CD4-positive, alpha-beta T cell (primary cell): ENCODE results near the gene SKAP1. TPM values are rescaled to one million over a fixed set of nuclear protein-coding genes. Genes with fewer than 3 reads are reported as not detected.

Source experiments
- ATAC-seq: fragments of 200-7000 bp; cut with Tn5 transposase; one replicate; pipeline ENCODE4 v1.10.0; 2022; ENCODE audit warnings: mild to moderate bottlenecking; ENCODE audit not compliant: poor library complexity
- CTCF ChIA-PET: fragments of 350-600 bp; sonication (Branson Sonifier 250); formaldehyde crosslinking; loops from one replicate; lab custom pipeline; 2021; ENCODE audit warnings: antibody characterized with exemption, inconsistent platforms; lab: Charles Lee
- POLR2A ChIA-PET: fragments of 350-600 bp; sonication (Branson Sonifier 250); formaldehyde crosslinking; loops from one replicate; lab custom pipeline; 2021; ENCODE audit warnings: antibody characterized with exemption, inconsistent platforms; lab: Charles Lee
- DNase-seq, 14 experiments: peaks; one replicate each; pipeline ENCODE4 v3.0.0-alpha.2; 2013 to 2020; ENCODE audit warnings: mixed read lengths in 2 of 14
- H3K27ac ChIP-seq, 2 donors: one replicate each; pipeline versions ENCODE4 v1.5.1 to v1.7.0; 2013; ENCODE audit warnings: low read length in 2 of 2, low read depth in 1 of 2, mild to moderate bottlenecking in 1 of 2
- H3K27me3 ChIP-seq, 2 experiments: 1 replicate in 1 of 2; 2 replicates in 1 of 2; pipeline versions ENCODE4 v1.6.1 to v1.7.0; 2013; ENCODE audit warnings: low read length in 2 of 2, control low read depth in 1 of 2, mild to moderate bottlenecking in 1 of 2, moderate library complexity in 1 of 2; ENCODE audit not compliant: insufficient read depth in 2 of 2, control insufficient read depth in 1 of 2
- H3K36me3 ChIP-seq: one replicate; pipeline ENCODE4 v1.6.1; 2013; ENCODE audit warnings: low read length, control low read depth; ENCODE audit not compliant: insufficient read depth
- H3K4me1 ChIP-seq: one replicate; pipeline ENCODE4 v1.6.1; 2013; ENCODE audit warnings: low read length, control low read depth; ENCODE audit not compliant: insufficient read depth
- H3K4me3 ChIP-seq: one replicate; pipeline ENCODE4 v1.5.1; 2013; ENCODE audit warnings: mild to moderate bottlenecking, low read length, moderate library complexity
- H3K9me3 ChIP-seq, 2 experiments: 1 replicate in 1 of 2; 2 replicates in 1 of 2; pipeline versions ENCODE4 v1.6.1 to v1.7.0; 2013; ENCODE audit warnings: low read length in 2 of 2, mild to moderate bottlenecking in 2 of 2, control low read depth in 1 of 2, moderate library complexity in 1 of 2; ENCODE audit not compliant: control insufficient read depth in 1 of 2, insufficient read depth in 1 of 2
- H3K27ac Mint-ChIP-seq: one replicate; pipeline ENCODE4 v1.8.0; 2020; ENCODE audit warnings: mixed read lengths
- H3K27me3 Mint-ChIP-seq: one replicate; pipeline ENCODE4 v1.8.0; 2021; ENCODE audit warnings: mixed read lengths
- H3K36me3 Mint-ChIP-seq: one replicate; pipeline ENCODE4 v1.8.0; 2021; ENCODE audit warnings: low read depth, mixed read lengths
- H3K4me1 Mint-ChIP-seq: one replicate; pipeline ENCODE4 v1.8.0; 2021; ENCODE audit warnings: low read depth, mixed read lengths
- H3K4me3 Mint-ChIP-seq: one replicate; pipeline ENCODE4 v1.8.0; 2020; ENCODE audit warnings: mild to moderate bottlenecking, mixed read lengths
- H3K9me3 Mint-ChIP-seq: one replicate; pipeline ENCODE4 v1.8.0; 2020; ENCODE audit warnings: mixed read lengths
- intact Hi-C, 2 experiments: fragments of 100-400 bp; cut with DNase I in 1 of 2; cut with micrococcal nuclease in 1 of 2; formaldehyde crosslinking; loops; one replicate each; pipeline versions ENCODE4 v1.15.1 to v1.9.0; 2023 to 2025; cut with DNase I, micrococcal nuclease
- total RNA-seq, 174 experiments: library from RNA in 2 of 174; stranded (reverse) in 2 of 174; gene quantifications; one replicate each; pipeline ENCODE4 v1.2.3 and lab custom pipeline; 2021 to 2026
- TF ChIP-seq, protein P1 (sequence below): fragments of 200-600 bp; IDR thresholded peaks from one replicate; pipeline ENCODE4 v1.8.0; 2022; ENCODE audit warnings: antibody characterized with exemption, mild to moderate bottlenecking

The SKAP1 gene
- total RNA-seq, 2 experiments from 2014 or later: 92.0 to 95.1 TPM

DNA sequence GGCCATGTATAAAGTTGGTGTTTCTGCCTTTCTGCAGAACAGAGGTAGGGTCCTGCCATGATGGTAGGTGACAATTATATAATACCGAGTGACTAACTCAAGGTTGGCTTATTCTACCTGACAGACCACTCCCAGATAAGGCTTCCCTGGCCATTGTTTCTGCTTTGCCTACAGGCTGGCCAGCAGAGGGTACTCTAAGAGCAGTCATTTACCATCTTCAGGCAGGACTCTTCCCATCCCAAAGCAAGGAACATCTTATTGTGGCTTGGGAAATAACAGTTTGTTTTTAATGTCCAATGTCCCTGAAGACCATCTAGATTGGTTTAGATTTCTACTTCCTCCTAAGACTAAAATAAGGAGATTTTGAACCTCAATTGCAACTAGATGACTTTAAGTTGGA is 248.4 kb downstream of the SKAP1 start:
- peaks cover 93% of the 10 kb centered on the region for H3K36me3 Mint-ChIP-seq
- no peak for DNase-seq

DNA sequence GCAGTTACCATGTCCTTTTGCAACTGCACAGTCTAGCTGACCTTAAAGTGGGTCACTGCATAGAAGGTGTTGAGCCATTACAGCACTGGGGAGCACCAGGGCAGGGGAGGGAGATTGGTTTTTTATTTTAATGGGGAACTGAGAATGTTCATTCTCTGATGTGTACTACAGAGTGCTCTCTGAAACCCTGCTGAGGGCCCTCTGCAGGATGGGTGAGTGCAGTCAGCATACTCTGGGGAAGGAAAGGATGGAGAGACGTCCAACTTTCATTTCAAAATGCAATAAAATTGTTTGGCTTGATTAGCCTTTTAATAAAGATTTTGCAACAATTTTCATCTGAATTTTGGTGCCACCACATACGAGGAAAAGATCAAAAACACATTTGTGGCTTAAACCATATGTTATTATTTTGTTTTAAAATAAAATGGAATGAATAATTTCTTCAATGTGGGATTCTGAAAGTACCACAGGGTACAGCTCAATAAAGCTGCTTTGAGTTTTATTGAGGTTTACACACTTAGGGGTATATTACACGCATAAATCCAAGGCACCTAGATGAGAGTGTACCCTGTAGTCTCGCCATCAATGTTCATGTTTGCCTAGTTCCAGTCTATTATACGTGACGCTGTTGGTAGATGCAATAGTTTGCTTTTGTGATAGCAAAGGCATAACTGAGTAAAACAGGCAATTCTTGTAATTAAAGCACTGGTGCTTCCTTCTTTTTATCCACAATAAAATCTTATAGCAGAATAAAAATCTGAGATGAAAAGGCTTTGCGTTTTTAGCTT is 249.0 kb downstream of the SKAP1 start:
- DNase-seq (no peak), ATAC-seq (no peak)
- ChIA-PET CTCF (no interaction called here), POLR2A (no interaction called here)
- H3K9me3 Mint-ChIP-seq: no peaks in the 10 kb centered on the region
- H3K9me3 ChIP-seq: no peaks in the 10 kb centered on the region
- no peak overlapping the region for H3K27ac ChIP-seq
- H3K27me3 Mint-ChIP-seq: no peaks in the 10 kb centered on the region
- H3K4me1 Mint-ChIP-seq: peaks cover 2% of the 10 kb centered on the region
- H3K27me3 ChIP-seq: no peaks in the 10 kb centered on the region
- intact Hi-C loops: no loop called here
- no peaks in the 10 kb centered on the region for H3K4me1 ChIP-seq
- no peak overlapping the region for H3K4me3 Mint-ChIP-seq
- no peak overlapping the region for H3K4me3 ChIP-seq
- H3K36me3 ChIP-seq: peaks cover 91% of the 10 kb centered on the region
- TF ChIP-seq, protein P1, sequence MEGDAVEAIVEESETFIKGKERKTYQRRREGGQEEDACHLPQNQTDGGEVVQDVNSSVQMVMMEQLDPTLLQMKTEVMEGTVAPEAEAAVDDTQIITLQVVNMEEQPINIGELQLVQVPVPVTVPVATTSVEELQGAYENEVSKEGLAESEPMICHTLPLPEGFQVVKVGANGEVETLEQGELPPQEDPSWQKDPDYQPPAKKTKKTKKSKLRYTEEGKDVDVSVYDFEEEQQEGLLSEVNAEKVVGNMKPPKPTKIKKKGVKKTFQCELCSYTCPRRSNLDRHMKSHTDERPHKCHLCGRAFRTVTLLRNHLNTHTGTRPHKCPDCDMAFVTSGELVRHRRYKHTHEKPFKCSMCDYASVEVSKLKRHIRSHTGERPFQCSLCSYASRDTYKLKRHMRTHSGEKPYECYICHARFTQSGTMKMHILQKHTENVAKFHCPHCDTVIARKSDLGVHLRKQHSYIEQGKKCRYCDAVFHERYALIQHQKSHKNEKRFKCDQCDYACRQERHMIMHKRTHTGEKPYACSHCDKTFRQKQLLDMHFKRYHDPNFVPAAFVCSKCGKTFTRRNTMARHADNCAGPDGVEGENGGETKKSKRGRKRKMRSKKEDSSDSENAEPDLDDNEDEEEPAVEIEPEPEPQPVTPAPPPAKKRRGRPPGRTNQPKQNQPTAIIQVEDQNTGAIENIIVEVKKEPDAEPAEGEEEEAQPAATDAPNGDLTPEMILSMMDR: no peak
- no peak overlapping the region for H3K27ac Mint-ChIP-seq
- peaks cover 94% of the 10 kb centered on the region for H3K36me3 Mint-ChIP-seq

More for the DNA sequence above, 248.4 kb downstream of the SKAP1 start:
- ATAC-seq: no peak
- no peaks in the 10 kb centered on the region for H3K4me1 ChIP-seq
- Mint-ChIP-seq H3K27me3 (no peaks in the 10 kb centered on the region), H3K4me3 (no peak overlapping the region), H3K27ac (no peak overlapping the region), H3K4me1 (no peaks in the 10 kb centered on the region), H3K9me3 (no peaks in the 10 kb centered on the region)
- ChIA-PET CTCF (no interaction called here), POLR2A (no interaction called here)
- H3K36me3 ChIP-seq: peaks cover 93% of the 10 kb centered on the region
- H3K9me3 ChIP-seq: no peaks in the 10 kb centered on the region
- intact Hi-C loops: no loop called here
- H3K27ac ChIP-seq: no peak overlapping the region
- no peak overlapping the region for H3K4me3 ChIP-seq
- TF ChIP-seq, protein P1: no peak
- no peaks in the 10 kb centered on the region for H3K27me3 ChIP-seq

DNA sequence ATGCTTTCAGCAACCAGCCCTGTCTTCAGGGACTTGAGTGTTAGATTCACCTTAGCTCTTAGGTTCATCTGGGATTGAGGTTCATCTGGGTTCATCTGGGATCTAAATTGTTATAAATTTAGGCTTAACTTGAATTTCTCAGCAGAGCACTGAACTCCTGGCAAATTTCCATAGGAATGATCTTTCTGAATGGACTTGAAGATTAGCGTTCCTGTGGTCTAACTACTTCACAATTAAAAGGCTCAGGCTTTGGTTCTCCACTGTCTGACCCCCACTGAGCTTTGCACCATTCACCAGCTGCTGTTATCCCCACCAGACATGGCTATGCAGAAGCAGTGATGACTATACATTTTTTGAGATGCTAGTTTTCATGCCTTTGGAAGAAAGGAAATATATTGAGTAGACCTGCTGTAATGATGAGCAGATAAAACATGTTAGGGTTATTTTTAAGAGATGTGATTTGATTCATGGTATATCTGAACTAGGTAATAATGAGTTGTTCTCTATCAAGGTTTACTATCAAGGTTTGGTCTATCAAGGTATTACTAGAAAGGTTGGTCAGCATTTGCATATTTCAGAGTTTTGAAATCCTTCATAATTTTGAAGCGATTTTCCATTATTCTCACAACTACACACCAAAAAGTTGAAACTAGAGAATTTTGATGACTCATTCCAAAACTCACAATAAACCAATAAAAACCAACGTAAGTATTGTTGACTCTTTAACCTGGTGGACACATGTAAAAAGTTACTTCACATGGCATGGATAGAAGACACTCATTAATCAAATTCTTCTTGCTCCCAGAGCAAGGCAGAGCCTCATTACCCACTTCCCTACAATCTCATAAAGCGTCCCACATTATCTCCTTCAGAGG is 250.7 kb downstream of the SKAP1 start:
- Mint-ChIP-seq H3K36me3 (peaks cover 92% of the 10 kb centered on the region), H3K4me3 (no peak overlapping the region), H3K9me3 (no peaks in the 10 kb centered on the region), H3K27me3 (no peaks in the 10 kb centered on the region), H3K27ac (no peak overlapping the region), H3K4me1 (peaks cover 20% of the 10 kb centered on the region)
- TF ChIP-seq, protein P1: no peak
- no peak for DNase-seq
- H3K27me3 ChIP-seq: no peaks in the 10 kb centered on the region
- no peaks in the 10 kb centered on the region for H3K4me1 ChIP-seq
- no peaks in the 10 kb centered on the region for H3K9me3 ChIP-seq
- H3K27ac ChIP-seq: no peak overlapping the region
- ChIA-PET POLR2A (interaction anchor here (0.6 kb wide), 1 partner anchor 423 kb away, joined by 3 read pairs; no protein-coding TSS in a partner anchor), CTCF (no interaction called here)
- H3K4me3 ChIP-seq: no peak overlapping the region
- intact Hi-C loops: no loop called here
- H3K36me3 ChIP-seq: peaks cover 81% of the 10 kb centered on the region
- no peak for ATAC-seq
